GM12878 (cell line): ENCODE measurements around the gene GNAO1. TPM values are rescaled to one million over a fixed set of nuclear protein-coding genes. Genes with fewer than 3 reads are reported as not detected.

ENCODE experiments used
- ATAC-seq: fragments of 200-7000 bp; cut with Tn5 transposase; 3 replicates; pipeline ENCODE4 v1.9.1; 2020; ENCODE audit warnings: mild to moderate bottlenecking, moderate library complexity
- BruUV-seq: library from RNA; stranded (reverse); fragments of 400-500 nt; replicated peaks from 2 replicates; lab custom pipeline; 2021; lab: Mats Ljungman, UMichigan
- CTCF ChIA-PET: fragments of 300-600 bp; sonication (Branson Sonifier 250); formaldehyde crosslinking; extraction: SDS; loops from one replicate; lab custom pipeline; 2021; ENCODE audit warnings: inconsistent platforms; lab: Yijun Ruan, JAX
- POLR2A ChIA-PET: fragments of 350-600 bp; formaldehyde crosslinking; extraction: SDS; loops from one replicate; lab custom pipeline; 2021; ENCODE audit warnings: inconsistent platforms; lab: Charles Lee
- RAD21 ChIA-PET: fragments of 300-600 bp; sonication (Branson Sonifier 250); formaldehyde crosslinking; loops from one replicate; lab custom pipeline; 2023; ENCODE audit warnings: antibody characterized with exemption; ENCODE audit not compliant: unreplicated experiment; lab: Charles Lee
- SMC1A ChIA-PET: fragments of 300-600 bp; sonication (Branson Sonifier 250); formaldehyde crosslinking; loops from one replicate; lab custom pipeline; 2023; ENCODE audit not compliant: unreplicated experiment, uncharacterized antibody; lab: Charles Lee
- DNase-seq: peaks from one replicate; pipeline ENCODE4 v3.0.0-alpha.2; 2011; ENCODE audit warnings: low read depth, low spot score
- FAIRE-seq: peaks from 3 replicates; lab custom pipeline; 2011; peaks lifted over from hg19 to GRCh38; lab: Jason Lieb, UNC
- H2AFZ ChIP-seq: 2 replicates; pipeline ENCODE4 v1.6.0; 2011; ENCODE audit warnings: low read depth, low read length, control low read depth; ENCODE audit not compliant: control insufficient read depth
- H3K27ac ChIP-seq: 2 replicates; pipeline ENCODE4 v1.5.1; 2011; ENCODE audit warnings: control low read depth; ENCODE audit not compliant: control insufficient read depth, insufficient read depth
- H3K27me3 ChIP-seq, 2 experiments: replicated peaks in 1 of 2; 2 replicates each; pipeline versions ENCODE4 v1.6.0 to v1.6.1; 2011; ENCODE audit warnings: low read length in 1 of 2; ENCODE audit not compliant: control insufficient read depth in 2 of 2, insufficient read depth in 2 of 2
- H3K36me3 ChIP-seq, 2 experiments: 2 replicates each; pipeline ENCODE4 v1.5.1; 2011; ENCODE audit warnings: low read length in 1 of 2; ENCODE audit not compliant: control insufficient read depth in 2 of 2, insufficient read depth in 2 of 2
- H3K4me1 ChIP-seq: 2 replicates; pipeline ENCODE4 v1.6.1; 2011; ENCODE audit warnings: mild to moderate bottlenecking, low read length, moderate library complexity, mixed read lengths; ENCODE audit not compliant: control insufficient read depth, insufficient read depth
- H3K4me2 ChIP-seq: 2 replicates; pipeline ENCODE4 v1.6.0; 2011; ENCODE audit warnings: control low read depth; ENCODE audit not compliant: control insufficient read depth, insufficient read depth
- H3K4me3 ChIP-seq: fragments of 200-600 bp; sonication (generic); 2 replicates; pipeline ENCODE4 v1.5.1; 2016
- H3K79me2 ChIP-seq: 2 replicates; pipeline ENCODE4 v1.6.0; 2011; ENCODE audit warnings: low read length; ENCODE audit not compliant: control insufficient read depth, insufficient read depth
- H3K9ac ChIP-seq: 2 replicates; pipeline ENCODE4 v1.8.0; 2011; ENCODE audit warnings: low read length, control low read depth, mixed read lengths; ENCODE audit not compliant: control insufficient read depth, insufficient read depth
- H3K9me3 ChIP-seq: replicated peaks from 3 replicates; pipeline ENCODE4 v1.5.1; 2011; ENCODE audit warnings: mild to moderate bottlenecking, low read length; ENCODE audit not compliant: control insufficient read depth, insufficient read depth
- H4K20me1 ChIP-seq: 2 replicates; pipeline ENCODE4 v1.6.0; 2011; ENCODE audit not compliant: control insufficient read depth, insufficient read depth
- FOS ChIP-seq: IDR thresholded peaks from 3 replicates; pipeline ENCODE4 v1.6.1; 2011; ENCODE audit warnings: borderline replicate concordance; ENCODE audit not compliant: insufficient read length; ENCODE audit errors: extremely low read depth
- NFYB ChIP-seq: IDR thresholded peaks from 2 replicates; pipeline ENCODE4 v1.6.1; 2011; ENCODE audit warnings: low read depth, mild to moderate bottlenecking, low read length, improper control_type of control experiment, moderate library complexity; ENCODE audit not compliant: insufficient read depth
- TBL1XR1 ChIP-seq: IDR thresholded peaks from 2 replicates; pipeline ENCODE4 v1.6.1; 2012; ENCODE audit warnings: low read depth, low read length, improper control_type of control experiment
- WGBS: methylation state at CpG from one replicate; pipeline ENCODE4 v1.1.6; 2016; ENCODE audit warnings: low lambda C conversion rate; ENCODE audit not compliant: insufficient replicate concordance, insufficient coverage; ENCODE audit errors: missing lambda C conversion rate; 5-methylcytosine and 5-hydroxymethylcytosine counted together
- in situ Hi-C: fragments of 300-500 bp; cut with MboI; formaldehyde crosslinking; loops from 9 replicates; pipeline ENCODE4 v1.14.3; 2018; ENCODE audit warnings: mixed read lengths
- intact Hi-C: fragments of 100-400 bp; cut with micrococcal nuclease; formaldehyde crosslinking; loops from one replicate; pipeline ENCODE4 v1.14.2; 2022; ENCODE audit not compliant: unreplicated experiment
- polyA plus RNA-seq, 11 experiments: library from polyadenylated mRNA; depleted of rRNA in 4 of 11; unstranded in 6 of 11; stranded (reverse) in 5 of 11; fragments of >200 nt; fragmentation: Nextera tagmentation in 4 of 11; fragmentation: Illumina TruSeq in 1 of 11; extraction: Ambion mirVana in 4 of 11; extraction: Trizol in 1 of 11; gene quantifications; 1 replicate in 1 of 11; 2 replicates in 10 of 11; pipeline versions ENCODE4 v1.2.1 to v1.2.3, GENCODE V29; 2011 to 2016; ENCODE audit warnings: inconsistent platforms in 2 of 11, missing spikeins in 2 of 11, low read depth in 1 of 11
- total RNA-seq, 4 experiments: library from RNA; depleted of rRNA in 3 of 4; stranded (reverse); fragments of >200 nt in 3 of 4; fragmentation: Illumina TruSeq in 1 of 4; extraction: Trizol in 1 of 4; gene quantifications; 2 replicates each; pipeline versions ENCODE4 v1.2.1 to v1.2.3, GENCODE V29; 2013 to 2021
- TF ChIP-seq, protein P1 (sequence below): IDR thresholded peaks from 2 replicates; pipeline ENCODE4 v1.6.1; 2011; ENCODE audit warnings: borderline replicate concordance, low read depth, mild to moderate bottlenecking, moderate library complexity, mixed read lengths, low read length; ENCODE audit not compliant: insufficient read depth; ENCODE audit errors: extremely low read length
- TF ChIP-seq, protein P2 (sequence below): fragments of 450-650 bp; IDR thresholded peaks from 2 replicates; pipeline ENCODE4 v1.6.1; 2016; ENCODE audit warnings: mild to moderate bottlenecking
- TF ChIP-seq, protein P3 (sequence below): fragments of 450-650 bp; IDR thresholded peaks from 2 replicates; pipeline ENCODE4 v1.6.1; 2017; ENCODE audit warnings: antibody characterized with exemption, mild to moderate bottlenecking, moderate library complexity

The GNAO1 gene
- total and polyA plus RNA-seq, 10 of the 15 experiments (the other 5 are each of a cell fraction or from before 2014, with no cell fraction given), result 0.05 to 0.28 (median 0.14) TPM; not detected in 6

DNA sequence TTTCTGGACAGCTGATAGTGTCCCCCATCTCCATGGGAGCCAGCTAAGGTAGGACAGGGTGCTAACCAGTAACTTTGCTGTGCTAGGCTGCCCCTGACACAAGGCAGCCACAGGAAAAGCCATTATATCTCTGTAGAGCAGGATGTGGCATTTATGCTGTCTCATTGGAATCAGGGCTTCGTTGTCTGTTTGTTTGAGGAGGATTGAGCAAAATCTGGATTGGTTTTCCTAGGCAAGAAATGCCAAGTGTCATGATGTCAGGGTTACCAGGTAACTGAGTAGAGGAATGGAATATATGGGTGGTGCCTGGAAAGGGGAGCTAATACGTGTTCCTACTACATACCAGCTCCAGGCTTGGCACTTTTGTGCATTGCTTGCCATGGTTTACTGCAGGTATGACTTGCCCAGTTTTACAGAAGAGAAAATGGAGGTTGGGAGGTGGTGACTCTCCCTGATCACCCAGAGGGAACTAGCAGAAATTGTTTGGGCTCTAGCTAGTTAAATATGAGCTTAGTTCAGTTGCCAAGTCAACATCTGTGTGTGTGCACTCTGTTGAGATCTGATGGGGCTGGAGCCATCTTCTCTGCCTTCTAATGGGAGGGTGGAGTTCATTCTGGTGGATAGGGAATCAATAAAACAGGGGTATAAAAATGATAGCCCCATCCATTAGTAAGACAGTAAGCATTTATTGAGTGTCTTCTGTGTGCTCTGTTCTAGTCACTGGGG, 33.9 kb downstream of the GNAO1 start (continued):
- TF ChIP-seq, protein P1, sequence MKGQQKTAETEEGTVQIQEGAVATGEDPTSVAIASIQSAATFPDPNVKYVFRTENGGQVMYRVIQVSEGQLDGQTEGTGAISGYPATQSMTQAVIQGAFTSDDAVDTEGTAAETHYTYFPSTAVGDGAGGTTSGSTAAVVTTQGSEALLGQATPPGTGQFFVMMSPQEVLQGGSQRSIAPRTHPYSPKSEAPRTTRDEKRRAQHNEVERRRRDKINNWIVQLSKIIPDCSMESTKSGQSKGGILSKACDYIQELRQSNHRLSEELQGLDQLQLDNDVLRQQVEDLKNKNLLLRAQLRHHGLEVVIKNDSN, result no peak
- TF ChIP-seq, protein P2, sequence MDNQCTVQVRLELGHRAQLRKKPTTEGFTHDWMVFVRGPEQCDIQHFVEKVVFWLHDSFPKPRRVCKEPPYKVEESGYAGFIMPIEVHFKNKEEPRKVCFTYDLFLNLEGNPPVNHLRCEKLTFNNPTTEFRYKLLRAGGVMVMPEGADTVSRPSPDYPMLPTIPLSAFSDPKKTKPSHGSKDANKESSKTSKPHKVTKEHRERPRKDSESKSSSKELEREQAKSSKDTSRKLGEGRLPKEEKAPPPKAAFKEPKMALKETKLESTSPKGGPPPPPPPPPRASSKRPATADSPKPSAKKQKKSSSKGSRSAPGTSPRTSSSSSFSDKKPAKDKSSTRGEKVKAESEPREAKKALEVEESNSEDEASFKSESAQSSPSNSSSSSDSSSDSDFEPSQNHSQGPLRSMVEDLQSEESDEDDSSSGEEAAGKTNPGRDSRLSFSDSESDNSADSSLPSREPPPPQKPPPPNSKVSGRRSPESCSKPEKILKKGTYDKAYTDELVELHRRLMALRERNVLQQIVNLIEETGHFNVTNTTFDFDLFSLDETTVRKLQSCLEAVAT, result no peak
- TF ChIP-seq, protein P3, sequence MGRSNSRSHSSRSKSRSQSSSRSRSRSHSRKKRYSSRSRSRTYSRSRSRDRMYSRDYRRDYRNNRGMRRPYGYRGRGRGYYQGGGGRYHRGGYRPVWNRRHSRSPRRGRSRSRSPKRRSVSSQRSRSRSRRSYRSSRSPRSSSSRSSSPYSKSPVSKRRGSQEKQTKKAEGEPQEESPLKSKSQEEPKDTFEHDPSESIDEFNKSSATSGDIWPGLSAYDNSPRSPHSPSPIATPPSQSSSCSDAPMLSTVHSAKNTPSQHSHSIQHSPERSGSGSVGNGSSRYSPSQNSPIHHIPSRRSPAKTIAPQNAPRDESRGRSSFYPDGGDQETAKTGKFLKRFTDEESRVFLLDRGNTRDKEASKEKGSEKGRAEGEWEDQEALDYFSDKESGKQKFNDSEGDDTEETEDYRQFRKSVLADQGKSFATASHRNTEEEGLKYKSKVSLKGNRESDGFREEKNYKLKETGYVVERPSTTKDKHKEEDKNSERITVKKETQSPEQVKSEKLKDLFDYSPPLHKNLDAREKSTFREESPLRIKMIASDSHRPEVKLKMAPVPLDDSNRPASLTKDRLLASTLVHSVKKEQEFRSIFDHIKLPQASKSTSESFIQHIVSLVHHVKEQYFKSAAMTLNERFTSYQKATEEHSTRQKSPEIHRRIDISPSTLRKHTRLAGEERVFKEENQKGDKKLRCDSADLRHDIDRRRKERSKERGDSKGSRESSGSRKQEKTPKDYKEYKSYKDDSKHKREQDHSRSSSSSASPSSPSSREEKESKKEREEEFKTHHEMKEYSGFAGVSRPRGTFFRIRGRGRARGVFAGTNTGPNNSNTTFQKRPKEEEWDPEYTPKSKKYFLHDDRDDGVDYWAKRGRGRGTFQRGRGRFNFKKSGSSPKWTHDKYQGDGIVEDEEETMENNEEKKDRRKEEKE, result no peak
- TF ChIP-seq TBL1XR1, result no peak

DNA sequence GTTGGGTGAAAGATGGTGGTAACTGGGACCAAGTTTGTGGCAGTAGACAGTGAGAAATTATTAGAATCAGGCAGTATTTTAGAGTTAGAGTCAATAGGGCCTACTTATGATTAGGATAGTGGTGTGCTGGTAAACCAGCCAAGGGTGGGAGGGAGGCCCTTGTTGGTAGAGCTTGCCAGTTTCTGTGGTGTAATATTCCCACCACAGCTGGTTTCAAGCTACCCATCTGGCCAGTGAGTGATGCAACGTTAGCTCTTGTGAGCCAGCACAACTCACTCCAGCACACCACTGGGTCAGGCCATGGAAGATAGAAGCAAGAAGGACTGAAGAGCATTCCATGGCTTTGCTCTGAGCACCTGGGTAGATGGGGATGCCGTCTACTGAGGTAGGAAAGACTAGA, 34.9 kb downstream of the GNAO1 start:
- in situ Hi-C loops (no loop called here), intact Hi-C loops (no loop called here)
- ATAC-seq (no peak), DNase-seq (no peak), FAIRE-seq (no peak)
- 13% methylated on average over 2 of the region's 2 CpGs for WGBS
- no peaks in the 10 kb centered on the region for H3K36me3 ChIP-seq
- H3K79me2 ChIP-seq, result no peaks in the 10 kb centered on the region
- peaks cover 0 to 6% of the 10 kb centered on the region in 2 experiments; a peak in 1 of 4 replicates for H3K27me3 ChIP-seq
- H3K9ac ChIP-seq, result no peak overlapping the region
- H3K4me1 ChIP-seq, result no peaks in the 10 kb centered on the region
- no peak for TF ChIP-seq NFYB
- no peak for TF ChIP-seq FOS
- no peak overlapping the region for H2AFZ ChIP-seq
- no TSS peak for BruUV-seq
- ChIA-PET CTCF (interaction anchor here (0.6 kb wide), 1 partner anchor 24 kb away, joined by 3 read pairs; no protein-coding TSS in a partner anchor), POLR2A (no interaction called here), RAD21 (no interaction called here), SMC1A (interaction anchor here (1.2 kb wide), 1 partner anchor 476 kb away, joined by 4 read pairs; no protein-coding TSS in a partner anchor)
- H4K20me1 ChIP-seq, result no peaks in the 10 kb centered on the region
- H3K4me2 ChIP-seq, result no peak overlapping the region
- no peaks in the 10 kb centered on the region for H3K9me3 ChIP-seq
- H3K4me3 ChIP-seq, result no peak overlapping the region
- H3K27ac ChIP-seq, result no peak overlapping the region
